Fibroblast of lung (primary cell): ENCODE results near the gene PTPRN. TPM values are rescaled to one million over a fixed set of nuclear protein-coding genes. Genes with fewer than 3 reads are reported as not detected.

ENCODE experiments used
- DNase-seq, 2 donors: peaks; one replicate each; pipeline versions ENCODE4 v3.0.0 to v3.0.0-alpha.2; 2010; ENCODE audit warnings: low read depth in 2 of 2
- H2AFZ ChIP-seq: 2 replicates; pipeline ENCODE4 v1.5.1; 2012; ENCODE audit warnings: low read length, control low read depth, inconsistent platforms
- H3K27ac ChIP-seq: 2 replicates; pipeline ENCODE4 v1.5.1; 2011; ENCODE audit warnings: low read length, control low read depth; ENCODE audit not compliant: insufficient read depth
- H3K27me3 ChIP-seq: 2 replicates; pipeline ENCODE4 v1.5.1; 2011; ENCODE audit warnings: mild to moderate bottlenecking, low read length; ENCODE audit not compliant: control insufficient read depth, insufficient read depth
- H3K36me3 ChIP-seq: 2 replicates; pipeline ENCODE4 v1.5.1; 2011; ENCODE audit warnings: low read length; ENCODE audit not compliant: control insufficient read depth, insufficient read depth
- H3K4me1 ChIP-seq: 2 replicates; pipeline ENCODE4 v1.5.1; 2011; ENCODE audit warnings: low read length; ENCODE audit not compliant: control insufficient read depth, insufficient read depth; ENCODE audit errors: extremely low read depth
- H3K4me2 ChIP-seq: 2 replicates; pipeline ENCODE4 v1.5.1; 2011; ENCODE audit warnings: low read length, control low read depth; ENCODE audit not compliant: insufficient read depth; ENCODE audit errors: extremely low read depth
- H3K4me3 ChIP-seq, 4 experiments: fragments of 200-600 bp in 1 of 4; sonication (generic) in 1 of 4; replicated peaks in 1 of 4; 2 replicates each; pipeline ENCODE4 v1.5.1; 2011 to 2016; ENCODE audit warnings: low read length in 4 of 4, low read depth in 3 of 4, mild to moderate bottlenecking in 3 of 4, control low read depth in 2 of 4, inconsistent platforms in 1 of 4, mixed read lengths in 1 of 4; ENCODE audit not compliant: insufficient read depth in 1 of 4; ENCODE audit errors: control extremely low read depth in 1 of 4
- H3K79me2 ChIP-seq: 2 replicates; pipeline ENCODE4 v1.5.1; 2012; ENCODE audit warnings: mild to moderate bottlenecking, low read length, inconsistent platforms; ENCODE audit not compliant: control insufficient read depth, insufficient read depth
- H3K9ac ChIP-seq: 2 replicates; pipeline ENCODE4 v1.5.1; 2011; ENCODE audit warnings: mild to moderate bottlenecking, low read length, control low read depth; ENCODE audit not compliant: insufficient read depth
- H3K9me3 ChIP-seq: 2 replicates; pipeline ENCODE4 v1.5.1; 2012; ENCODE audit warnings: low read depth, low read length; ENCODE audit not compliant: control insufficient read depth, insufficient read depth
- H4K20me1 ChIP-seq: 2 replicates; pipeline ENCODE4 v1.5.1; 2011; ENCODE audit warnings: low read length; ENCODE audit not compliant: control insufficient read depth, insufficient read depth; ENCODE audit errors: extremely low read depth
- CTCF ChIP-seq, 2 donors: IDR thresholded peaks in 1 of 2; conservative IDR thresholded peaks in 1 of 2; 1 replicate in 1 of 2; 2 replicates in 1 of 2; pipeline ENCODE4 v1.5.1; 2011 to 2012; ENCODE audit warnings: low read length in 2 of 2, control low read depth in 1 of 2, inconsistent platforms in 1 of 2, low read depth in 1 of 2, mild to moderate bottlenecking in 1 of 2
- EZH2 ChIP-seq: IDR thresholded peaks from 2 replicates; pipeline ENCODE4 v1.5.1; 2012; ENCODE audit warnings: low read length, control low read depth, mild to moderate bottlenecking; ENCODE audit errors: missing control alignments
- polyA plus RNA-seq, 2 donors: library from polyadenylated mRNA; depleted of rRNA in 1 of 2; stranded (reverse) in 1 of 2; unstranded in 1 of 2; fragments of >200 nt; gene quantifications; 2 replicates each; pipeline ENCODE4 v1.2.1, GENCODE V29; 2011 to 2012; ENCODE audit warnings: missing spikeins in 1 of 2
- total RNA-seq: library from RNA; depleted of rRNA; stranded (reverse); fragments of >200 nt; gene quantifications from 2 replicates; pipeline ENCODE4 v1.2.1, GENCODE V29; 2014

The PTPRN gene
- total and polyA plus RNA-seq, 2 donors (not counting 1 experiment from before 2014, with no cell fraction given), result 0.28 to 3.5 TPM

GRCh38 chr2:219350710-219351221 is 41.6 kb upstream of the PTPRN start:
- Histone ChIP-seq H3K4me1 (peaks cover 3% of the 10 kb centered on the region), H2AFZ (peak overlapping the region; percentile 24)

DNA sequence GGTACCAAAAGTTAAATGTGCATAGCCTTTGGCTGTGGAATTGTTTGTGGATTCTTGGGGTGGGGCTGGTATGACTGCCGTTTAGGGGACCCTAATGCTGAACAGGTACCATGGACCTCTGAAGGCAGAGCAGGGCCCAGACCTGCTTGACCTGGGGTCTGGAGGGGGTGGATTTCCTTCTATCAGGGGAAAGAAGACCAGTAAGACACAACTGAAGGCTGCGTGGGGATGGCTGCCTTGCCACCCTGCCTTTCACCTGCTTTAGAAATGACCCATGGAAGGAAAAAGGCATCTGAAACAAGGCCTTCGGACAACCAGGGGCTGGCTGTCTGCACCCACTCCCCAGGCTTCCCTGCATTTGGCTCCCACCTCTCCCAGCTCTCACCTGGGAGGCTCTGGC is 41.0 kb upstream of the PTPRN start:
- Histone ChIP-seq H3K36me3 (no peaks in the 10 kb centered on the region), H3K4me2 (no peak overlapping the region), H4K20me1 (no peaks in the 10 kb centered on the region), H3K9me3 (no peaks in the 10 kb centered on the region), H3K9ac (no peak overlapping the region), H3K4me1 (peaks cover 3% of the 10 kb centered on the region), H3K4me3 (no peak overlapping the region), H2AFZ (no peak overlapping the region), H3K27ac (no peak overlapping the region), H3K79me2 (no peaks in the 10 kb centered on the region), H3K27me3 (peaks cover 3% of the 10 kb centered on the region)
- no peak for DNase-seq
- TF ChIP-seq EZH2, result no peak
- TF ChIP-seq CTCF (conservative IDR thresholded peaks at IDR 0.05 in 1 of 2, IDR thresholded peaks at IDR 0.05 in 1 of 2; ENCODE audit: low read depth in 1 of 2, low read length in 2 of 2), result no peak

More at GRCh38 chr2:219350710-219351221, 41.6 kb upstream of the PTPRN start:
- Histone ChIP-seq H3K9me3 (no peaks in the 10 kb centered on the region), H3K9ac (no peak overlapping the region), H3K27ac (no peak overlapping the region), H3K79me2 (no peaks in the 10 kb centered on the region), H3K36me3 (no peaks in the 10 kb centered on the region), H4K20me1 (no peaks in the 10 kb centered on the region), H3K27me3 (peaks cover 4% of the 10 kb centered on the region), H3K4me2 (no peak overlapping the region), H3K4me3 (no peak overlapping the region)
- DNase-seq, result peak; percentile 33 to 65
- TF ChIP-seq EZH2 (no peak), CTCF (conservative IDR thresholded peaks at IDR 0.05 in 1 of 2, IDR thresholded peaks at IDR 0.05 in 1 of 2; ENCODE audit: low read depth in 1 of 2, low read length in 2 of 2) (no peak)

- Histone ChIP-seq H3K9ac (no peak overlapping the region), H3K9me3 (no peaks in the 10 kb centered on the region), H3K4me3 (no peak overlapping the region), H4K20me1 (no peaks in the 10 kb centered on the region), H3K4me2 (no peak overlapping the region), H3K27ac (no peak overlapping the region), H3K4me1 (no peaks in the 10 kb centered on the region), H3K27me3 (peaks cover 5% of the 10 kb centered on the region), H3K79me2 (no peaks in the 10 kb centered on the region), H2AFZ (no peak overlapping the region), H3K36me3 (no peaks in the 10 kb centered on the region)
- DNase-seq, result peak; percentile 32 to 36
- TF ChIP-seq CTCF (conservative IDR thresholded peaks at IDR 0.05 in 1 of 2, IDR thresholded peaks at IDR 0.05 in 1 of 2; ENCODE audit: low read depth in 1 of 2, low read length in 2 of 2) (no peak), EZH2 (no peak)
Observed at GRCh38 chr2:219344751-219345430, 35.7 kb upstream of the PTPRN start.
